PFSK-1 (cell line): Measurements from ENCODE around the gene DGCR8.

ENCODE experiments used
- FOXP2 ChIP-seq: optimal IDR thresholded peaks from 2 replicates; pipeline ENCODE3; 2011; ENCODE audit warnings: borderline replicate concordance, control low read depth, inconsistent platforms; ENCODE audit not compliant: insufficient read depth; ENCODE audit errors: extremely low read length, extremely low read depth
- POLR2AphosphoS5 ChIP-seq: IDR thresholded peaks from 2 replicates; pipeline ENCODE4 v1.6.1; 2012; ENCODE audit warnings: low read depth, mild to moderate bottlenecking, control low read depth, low read length, moderate library complexity
- REST ChIP-seq, 2 experiments: IDR thresholded peaks; 2 replicates each; pipeline versions ENCODE4 v1.6.1 to v1.8.0; 2011 to 2012; ENCODE audit warnings: low read depth in 2 of 2, low read length in 2 of 2, control low read depth in 1 of 2, inconsistent platforms in 1 of 2, mild to moderate bottlenecking in 1 of 2, moderate library complexity in 1 of 2; ENCODE audit not compliant: insufficient read depth in 1 of 2
- SIN3A ChIP-seq: IDR thresholded peaks from 2 replicates; pipeline ENCODE4 v1.6.1; 2012; ENCODE audit warnings: mild to moderate bottlenecking, low read length, moderate library complexity, borderline replicate concordance; ENCODE audit not compliant: insufficient read depth
- TAF1 ChIP-seq: IDR thresholded peaks from 2 replicates; pipeline ENCODE4 v1.6.1; 2012; ENCODE audit warnings: low read length, control low read depth, borderline replicate concordance; ENCODE audit not compliant: insufficient read depth

DGCR8 gene

DNA sequence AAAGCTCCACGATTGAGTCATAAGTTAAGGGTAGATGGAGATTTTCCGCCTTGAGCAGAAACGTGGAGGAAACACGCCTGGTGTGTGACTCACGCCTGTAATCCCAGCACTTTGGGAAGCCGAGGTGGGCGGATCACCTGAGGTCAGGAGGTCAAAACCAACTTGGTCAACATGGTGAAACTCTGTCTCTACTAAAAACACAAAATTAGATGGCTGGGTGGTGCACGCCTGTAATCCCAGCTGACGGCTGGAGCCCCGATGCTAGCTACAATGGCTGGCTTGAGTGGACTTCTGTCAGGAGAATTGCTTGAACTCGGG lies 17.3 kb upstream of the DGCR8 start:
- TF ChIP-seq FOXP2 (no peak), POLR2AphosphoS5 (no peak), REST (IDR thresholded peaks at IDR 0.05; ENCODE audit: insufficient read depth in 1 of 2, low read depth in 2 of 2, low read length in 2 of 2) (no peak), TAF1 (no peak), SIN3A (no peak)

DNA sequence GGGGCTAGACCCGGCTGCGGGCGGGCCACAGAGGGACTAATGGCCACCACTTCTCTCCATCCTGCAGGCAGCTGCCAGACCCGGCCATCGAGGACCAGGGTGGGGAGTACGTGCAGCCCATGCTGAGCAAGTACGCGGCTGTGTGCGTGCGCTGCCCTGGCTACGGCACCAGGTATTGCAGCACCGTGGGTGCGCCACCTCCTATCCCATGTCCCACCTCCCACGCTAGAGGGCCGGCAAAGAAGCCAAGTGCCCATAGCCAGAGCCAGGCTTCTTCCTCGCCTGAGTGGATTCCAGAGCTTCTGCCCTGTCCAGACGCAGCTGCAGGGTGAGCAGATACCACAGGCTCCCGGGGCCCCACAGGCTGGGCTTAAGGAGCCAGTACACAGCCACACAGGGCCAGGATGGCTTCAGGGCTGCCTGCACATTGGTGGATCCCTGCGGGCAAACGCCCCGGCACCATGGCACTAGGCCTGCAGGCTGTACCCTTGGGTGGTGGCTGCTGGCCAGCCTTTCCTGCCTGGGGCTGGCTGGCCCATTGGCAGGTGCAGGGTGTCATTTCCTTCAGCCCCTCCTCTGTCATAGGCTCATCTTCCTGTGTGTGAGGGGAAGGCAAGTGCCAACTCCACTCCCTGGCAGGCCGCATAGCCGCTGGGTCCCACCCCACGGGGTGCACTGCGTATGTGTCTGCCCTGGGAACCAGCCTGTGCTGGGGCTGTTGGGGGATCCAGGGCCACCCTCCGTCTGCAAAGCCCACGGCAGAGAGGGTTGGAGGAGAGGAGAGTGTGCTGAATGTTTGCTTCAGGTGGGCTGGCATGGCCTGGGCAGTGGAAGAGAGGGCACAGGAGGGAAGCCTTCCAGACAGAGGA lies 16.5 kb upstream of the DGCR8 start:
- no peak for TF ChIP-seq REST (IDR thresholded peaks at IDR 0.05; ENCODE audit: insufficient read depth in 1 of 2, low read depth in 2 of 2, low read length in 2 of 2)
- no peak for TF ChIP-seq SIN3A
- TF ChIP-seq TAF1 = no peak
- TF ChIP-seq FOXP2 = no peak
- TF ChIP-seq POLR2AphosphoS5 = no peak

GRCh38 chr22:20064140-20064480 lies 15.9 kb upstream of the DGCR8 start:
- TF ChIP-seq TAF1 (no peak), REST (IDR thresholded peaks at IDR 0.05; ENCODE audit: insufficient read depth in 1 of 2, low read depth in 2 of 2, low read length in 2 of 2) (no peak), FOXP2 (no peak), POLR2AphosphoS5 (no peak), SIN3A (no peak)

DNA sequence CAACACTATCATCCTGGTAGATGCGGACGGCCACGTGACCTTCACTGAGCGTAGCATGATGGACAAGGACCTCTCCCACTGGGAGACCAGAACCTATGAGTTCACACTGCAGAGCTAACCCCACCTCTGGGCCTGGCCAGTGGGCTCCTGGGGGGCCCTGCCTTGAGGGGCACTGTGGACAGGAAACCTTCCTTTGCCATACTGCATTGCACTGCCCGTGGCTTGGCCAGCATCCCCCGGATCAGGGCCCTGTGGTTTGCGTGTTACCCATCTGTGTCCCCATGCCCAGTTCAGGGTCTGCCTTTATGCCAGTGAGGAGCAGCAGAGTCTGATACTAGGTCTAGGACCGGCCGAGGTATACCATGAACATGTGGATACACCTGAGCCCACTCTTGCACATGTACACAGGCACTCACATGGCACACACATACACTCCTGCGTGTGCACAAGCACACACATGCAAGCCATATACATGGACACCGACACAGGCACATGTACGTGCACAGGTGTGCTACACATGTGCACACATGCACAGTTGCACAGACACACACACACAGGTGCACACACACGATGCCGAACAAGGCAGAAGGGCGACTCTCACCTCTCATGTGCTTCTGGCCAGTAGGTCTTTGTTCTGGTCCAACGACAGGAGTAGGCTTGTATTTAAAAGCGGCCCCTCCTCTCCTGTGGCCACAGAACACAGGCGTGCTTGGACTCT lies 15.3 kb upstream of the DGCR8 start:
- TF ChIP-seq FOXP2 (no peak), POLR2AphosphoS5 (no peak), SIN3A (no peak), REST (IDR thresholded peaks at IDR 0.05; ENCODE audit: insufficient read depth in 1 of 2, low read depth in 2 of 2, low read length in 2 of 2) (no peak), TAF1 (no peak)
